WTC11 (cell line): ENCODE data around the gene SAP30BP. TPM values are rescaled to one million over a fixed set of nuclear protein-coding genes. Genes with fewer than 3 reads are reported as not detected.

ENCODE experiments used
- ATAC-seq: fragments of 200-7000 bp; cut with Tn5 transposase; 2 replicates; pipeline ENCODE4 v1.10.0; 2021; ENCODE audit warnings: mild to moderate bottlenecking, moderate library complexity
- CTCF ChIA-PET: fragments of 300-600 bp; sonication (Branson Sonifier 250); formaldehyde crosslinking; loops from one replicate; lab custom pipeline; 2021; ENCODE audit warnings: antibody characterized with exemption; lab: Charles Lee
- POLR2A ChIA-PET: fragments of 350-600 bp; sonication (Branson Sonifier 250); formaldehyde crosslinking; loops from one replicate; lab custom pipeline; 2021; ENCODE audit warnings: antibody characterized with exemption; lab: Charles Lee
- DNase-seq: peaks from one replicate; pipeline ENCODE4 v3.0.0; 2021; ENCODE audit warnings: low spot score
- H3K27ac Mint-ChIP-seq: 2 replicates; pipeline ENCODE4 v1.8.0; 2021; ENCODE audit warnings: mixed read lengths
- H3K27me3 Mint-ChIP-seq: 2 replicates; pipeline ENCODE4 v1.8.0; 2021; ENCODE audit warnings: low read depth, mild to moderate bottlenecking, moderate library complexity, mixed read lengths
- H3K36me3 Mint-ChIP-seq: 2 replicates; pipeline ENCODE4 v1.8.0; 2021; ENCODE audit warnings: mixed read lengths
- H3K4me1 Mint-ChIP-seq: 2 replicates; pipeline ENCODE4 v1.8.0; 2022; ENCODE audit warnings: mixed read lengths
- H3K4me3 Mint-ChIP-seq: 2 replicates; pipeline ENCODE4 v1.8.0; 2021; ENCODE audit warnings: mild to moderate bottlenecking, moderate library complexity, mixed read lengths
- H3K9me3 Mint-ChIP-seq: 2 replicates; pipeline ENCODE4 v1.8.0; 2021; ENCODE audit warnings: mixed read lengths
- ETV6 ChIP-seq: sonication (generic); formaldehyde crosslinking; IDR thresholded peaks from 2 replicates; pipeline ENCODE4 v1.8.1; 2022; ENCODE audit warnings: mild to moderate bottlenecking, missing genetic modification reagents
- FOXJ3 ChIP-seq: sonication (generic); formaldehyde crosslinking; IDR thresholded peaks from 2 replicates; pipeline ENCODE4 v1.9.0; 2021; ENCODE audit warnings: missing genetic modification reagents, mild to moderate bottlenecking, borderline replicate concordance
- GABPB1 ChIP-seq: sonication (generic); formaldehyde crosslinking; IDR thresholded peaks from 2 replicates; pipeline ENCODE4 v1.8.1; 2023; ENCODE audit warnings: mild to moderate bottlenecking, missing genetic modification reagents
- GRHL2 ChIP-seq: fragments of 250-450 bp; sonication (Bioruptor Pico); IDR thresholded peaks from 2 replicates; pipeline ENCODE4 v1.8.0; 2022; ENCODE audit warnings: mild to moderate bottlenecking, moderate library complexity; ENCODE audit not compliant: insufficient replicate concordance, severe bottlenecking
- IRF2 ChIP-seq: sonication (generic); formaldehyde crosslinking; IDR thresholded peaks from 2 replicates; pipeline ENCODE4 v1.8.0; 2022; ENCODE audit warnings: low read depth, missing genetic modification reagents, borderline replicate concordance
- MLX ChIP-seq: sonication (generic); formaldehyde crosslinking; IDR thresholded peaks from 2 replicates; pipeline ENCODE4 v1.8.1; 2023; ENCODE audit warnings: mild to moderate bottlenecking, missing genetic modification reagents, moderate library complexity
- MYBL2 ChIP-seq: sonication (generic); formaldehyde crosslinking; IDR thresholded peaks from 2 replicates; pipeline ENCODE4 v1.8.1; 2023; ENCODE audit warnings: mild to moderate bottlenecking, moderate library complexity, missing genetic modification reagents
- NR2C2 ChIP-seq: sonication (generic); formaldehyde crosslinking; IDR thresholded peaks from 2 replicates; pipeline ENCODE4 v1.8.0; 2022; ENCODE audit warnings: mild to moderate bottlenecking, missing genetic modification reagents
- NR3C1 ChIP-seq: sonication (generic); formaldehyde crosslinking; conservative IDR thresholded peaks from 2 replicates; pipeline ENCODE4 v1.8.1; 2023; ENCODE audit warnings: low read depth, mild to moderate bottlenecking, missing genetic modification reagents
- RORB ChIP-seq: fragments of 250-450 bp; sonication (Bioruptor Pico); IDR thresholded peaks from 2 replicates; pipeline ENCODE4 v1.9.0; 2021; ENCODE audit warnings: mild to moderate bottlenecking
- SOX15 ChIP-seq: fragments of 250-450 bp; sonication (Bioruptor Pico); IDR thresholded peaks from 2 replicates; pipeline ENCODE4 v1.9.0; 2021; ENCODE audit warnings: mild to moderate bottlenecking
- ZBTB43 ChIP-seq: sonication (generic); formaldehyde crosslinking; IDR thresholded peaks from 2 replicates; pipeline ENCODE4 v1.8.1; 2023; ENCODE audit warnings: mild to moderate bottlenecking, missing genetic modification reagents
- ZNF232 ChIP-seq: sonication (generic); formaldehyde crosslinking; IDR thresholded peaks from 2 replicates; pipeline ENCODE4 v1.8.0; 2022; ENCODE audit warnings: mild to moderate bottlenecking, missing genetic modification reagents
- ZNF263 ChIP-seq: sonication (generic); formaldehyde crosslinking; IDR thresholded peaks from 2 replicates; pipeline ENCODE4 v1.8.1; 2022; ENCODE audit warnings: low read depth, mild to moderate bottlenecking, moderate library complexity, missing genetic modification reagents
- ZNF281 ChIP-seq: sonication (generic); formaldehyde crosslinking; IDR thresholded peaks from 2 replicates; pipeline ENCODE4 v1.8.0; 2023; ENCODE audit warnings: mild to moderate bottlenecking, missing genetic modification reagents
- ZNF423 ChIP-seq: fragments of 250-450 bp; sonication (Bioruptor Pico); IDR thresholded peaks from 2 replicates; pipeline ENCODE4 v2.1.2; 2022; ENCODE audit warnings: mild to moderate bottlenecking, moderate library complexity
- total RNA-seq: library from RNA; stranded (reverse); gene quantifications from 3 replicates; pipeline ENCODE4 v1.2.3, GENCODE V29; 2021
- TF ChIP-seq, protein P1 (sequence below): sonication (generic); formaldehyde crosslinking; IDR thresholded peaks from 2 replicates; pipeline ENCODE4 v1.8.1; 2023; ENCODE audit warnings: mild to moderate bottlenecking, missing genetic modification reagents
- TF ChIP-seq, protein P2 (sequence below): sonication (generic); formaldehyde crosslinking; IDR thresholded peaks from 2 replicates; pipeline ENCODE4 v1.8.0; 2022; ENCODE audit warnings: mild to moderate bottlenecking, missing genetic modification reagents
- TF ChIP-seq, protein P3 (sequence below): sonication (generic); formaldehyde crosslinking; IDR thresholded peaks from 2 replicates; pipeline ENCODE4 v1.8.0; 2023; ENCODE audit warnings: missing genetic modification reagents, mild to moderate bottlenecking, borderline replicate concordance

Gene SAP30BP
- total RNA-seq, 1 experiment from 2014 or later = 86.8 TPM

GRCh38 chr17:75756451-75757085 is 89.4 kb downstream of the SAP30BP start:
- TF ChIP-seq ZBTB43 (no peak), IRF2 (CRISPR knock-in tag) (no peak), NR2C2 (CRISPR knock-in tag) (no peak), MLX (CRISPR knock-in tag) (no peak), ZNF423 (CRISPR knock-in tag) (no peak), ZNF281 (CRISPR knock-in tag) (no peak), GRHL2 (CRISPR knock-in tag) (no peak)
- TF ChIP-seq, protein P1, sequence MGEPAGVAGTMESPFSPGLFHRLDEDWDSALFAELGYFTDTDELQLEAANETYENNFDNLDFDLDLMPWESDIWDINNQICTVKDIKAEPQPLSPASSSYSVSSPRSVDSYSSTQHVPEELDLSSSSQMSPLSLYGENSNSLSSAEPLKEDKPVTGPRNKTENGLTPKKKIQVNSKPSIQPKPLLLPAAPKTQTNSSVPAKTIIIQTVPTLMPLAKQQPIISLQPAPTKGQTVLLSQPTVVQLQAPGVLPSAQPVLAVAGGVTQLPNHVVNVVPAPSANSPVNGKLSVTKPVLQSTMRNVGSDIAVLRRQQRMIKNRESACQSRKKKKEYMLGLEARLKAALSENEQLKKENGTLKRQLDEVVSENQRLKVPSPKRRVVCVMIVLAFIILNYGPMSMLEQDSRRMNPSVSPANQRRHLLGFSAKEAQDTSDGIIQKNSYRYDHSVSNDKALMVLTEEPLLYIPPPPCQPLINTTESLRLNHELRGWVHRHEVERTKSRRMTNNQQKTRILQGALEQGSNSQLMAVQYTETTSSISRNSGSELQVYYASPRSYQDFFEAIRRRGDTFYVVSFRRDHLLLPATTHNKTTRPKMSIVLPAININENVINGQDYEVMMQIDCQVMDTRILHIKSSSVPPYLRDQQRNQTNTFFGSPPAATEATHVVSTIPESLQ (CRISPR knock-in tag) = no peak
- TF ChIP-seq, protein P2, sequence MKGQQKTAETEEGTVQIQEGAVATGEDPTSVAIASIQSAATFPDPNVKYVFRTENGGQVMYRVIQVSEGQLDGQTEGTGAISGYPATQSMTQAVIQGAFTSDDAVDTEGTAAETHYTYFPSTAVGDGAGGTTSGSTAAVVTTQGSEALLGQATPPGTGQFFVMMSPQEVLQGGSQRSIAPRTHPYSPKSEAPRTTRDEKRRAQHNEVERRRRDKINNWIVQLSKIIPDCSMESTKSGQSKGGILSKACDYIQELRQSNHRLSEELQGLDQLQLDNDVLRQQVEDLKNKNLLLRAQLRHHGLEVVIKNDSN = no peak
- POLR2A ChIA-PET = no interaction called here
- ATAC-seq (no peak), DNase-seq (no peak)
- H3K9me3 Mint-ChIP-seq = no peaks in the 10 kb centered on the region
- no peak overlapping the region for H3K4me3 Mint-ChIP-seq
- H3K4me1 Mint-ChIP-seq = peaks cover 13% of the 10 kb centered on the region
- peaks cover 8% of the 10 kb centered on the region for H3K27me3 Mint-ChIP-seq
- no peak overlapping the region for H3K27ac Mint-ChIP-seq
- no peaks in the 10 kb centered on the region for H3K36me3 Mint-ChIP-seq
- CTCF ChIA-PET = interaction anchor here (2.1 to 9.4 kb wide), 2 partner anchors 6 to 156 kb away, joined by 9 to 318 read pairs; partner anchors contain the start of gene GALK1

DNA sequence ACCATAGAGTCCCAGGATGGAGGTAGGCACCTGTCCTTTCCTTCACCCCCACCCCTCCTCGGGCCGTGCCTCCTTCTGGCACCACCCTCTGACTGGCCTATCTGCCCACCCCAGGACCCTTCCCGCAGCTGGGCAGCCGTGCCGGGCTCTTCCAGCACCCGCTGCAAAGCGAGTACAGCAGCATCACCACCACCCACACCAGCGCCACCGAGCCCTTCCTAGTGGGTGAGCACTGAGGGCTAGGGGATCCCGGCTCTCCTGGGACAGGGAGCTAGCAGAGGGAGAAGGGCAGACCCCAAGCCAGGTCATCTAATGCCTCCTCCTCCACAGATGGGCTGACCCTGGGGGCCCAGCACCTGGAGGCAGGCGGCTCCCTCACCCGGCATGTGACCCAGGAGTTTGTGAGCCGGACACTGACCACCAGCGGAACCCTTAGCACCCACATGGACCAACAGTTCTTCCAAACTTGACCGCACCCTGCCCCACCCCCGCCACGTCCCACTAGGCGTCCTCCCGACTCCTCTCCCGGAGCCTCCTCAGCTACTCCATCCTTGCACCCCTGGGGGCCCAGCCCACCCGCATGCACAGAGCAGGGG is 90.0 kb downstream of the SAP30BP start:
- CTCF ChIA-PET = interaction anchor here (2.1 kb wide), 1 partner anchor 156 kb away, joined by 9 read pairs; no protein-coding TSS in a partner anchor
- TF ChIP-seq ZNF263 (CRISPR knock-in tag) (no peak), ETV6 (CRISPR knock-in tag) (no peak), NR3C1 (CRISPR knock-in tag) (no peak), RORB (no peak), ZBTB43 (no peak), SOX15 (no peak), FOXJ3 (CRISPR knock-in tag) (no peak), ZNF232 (CRISPR knock-in tag) (no peak), GABPB1 (no peak), MYBL2 (CRISPR knock-in tag) (no peak)
- TF ChIP-seq, protein P3, sequence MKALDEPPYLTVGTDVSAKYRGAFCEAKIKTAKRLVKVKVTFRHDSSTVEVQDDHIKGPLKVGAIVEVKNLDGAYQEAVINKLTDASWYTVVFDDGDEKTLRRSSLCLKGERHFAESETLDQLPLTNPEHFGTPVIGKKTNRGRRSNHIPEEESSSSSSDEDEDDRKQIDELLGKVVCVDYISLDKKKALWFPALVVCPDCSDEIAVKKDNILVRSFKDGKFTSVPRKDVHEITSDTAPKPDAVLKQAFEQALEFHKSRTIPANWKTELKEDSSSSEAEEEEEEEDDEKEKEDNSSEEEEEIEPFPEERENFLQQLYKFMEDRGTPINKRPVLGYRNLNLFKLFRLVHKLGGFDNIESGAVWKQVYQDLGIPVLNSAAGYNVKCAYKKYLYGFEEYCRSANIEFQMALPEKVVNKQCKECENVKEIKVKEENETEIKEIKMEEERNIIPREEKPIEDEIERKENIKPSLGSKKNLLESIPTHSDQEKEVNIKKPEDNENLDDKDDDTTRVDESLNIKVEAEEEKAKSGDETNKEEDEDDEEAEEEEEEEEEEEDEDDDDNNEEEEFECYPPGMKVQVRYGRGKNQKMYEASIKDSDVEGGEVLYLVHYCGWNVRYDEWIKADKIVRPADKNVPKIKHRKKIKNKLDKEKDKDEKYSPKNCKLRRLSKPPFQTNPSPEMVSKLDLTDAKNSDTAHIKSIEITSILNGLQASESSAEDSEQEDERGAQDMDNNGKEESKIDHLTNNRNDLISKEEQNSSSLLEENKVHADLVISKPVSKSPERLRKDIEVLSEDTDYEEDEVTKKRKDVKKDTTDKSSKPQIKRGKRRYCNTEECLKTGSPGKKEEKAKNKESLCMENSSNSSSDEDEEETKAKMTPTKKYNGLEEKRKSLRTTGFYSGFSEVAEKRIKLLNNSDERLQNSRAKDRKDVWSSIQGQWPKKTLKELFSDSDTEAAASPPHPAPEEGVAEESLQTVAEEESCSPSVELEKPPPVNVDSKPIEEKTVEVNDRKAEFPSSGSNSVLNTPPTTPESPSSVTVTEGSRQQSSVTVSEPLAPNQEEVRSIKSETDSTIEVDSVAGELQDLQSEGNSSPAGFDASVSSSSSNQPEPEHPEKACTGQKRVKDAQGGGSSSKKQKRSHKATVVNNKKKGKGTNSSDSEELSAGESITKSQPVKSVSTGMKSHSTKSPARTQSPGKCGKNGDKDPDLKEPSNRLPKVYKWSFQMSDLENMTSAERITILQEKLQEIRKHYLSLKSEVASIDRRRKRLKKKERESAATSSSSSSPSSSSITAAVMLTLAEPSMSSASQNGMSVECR (CRISPR knock-in tag) = no peak
- TF ChIP-seq, protein P2 = no peak

More for the DNA sequence above, 90.0 kb downstream of the SAP30BP start:
- Mint-ChIP-seq H3K4me3 (no peak overlapping the region), H3K36me3 (no peaks in the 10 kb centered on the region), H3K4me1 (peaks cover 13% of the 10 kb centered on the region), H3K9me3 (no peaks in the 10 kb centered on the region), H3K27ac (no peak overlapping the region), H3K27me3 (peaks cover 8% of the 10 kb centered on the region)
- POLR2A ChIA-PET = no interaction called here
- DNase-seq (no peak), ATAC-seq (no peak)
